ENCODE measurements around the gene IL23R.

Gene IL23R

DNA sequence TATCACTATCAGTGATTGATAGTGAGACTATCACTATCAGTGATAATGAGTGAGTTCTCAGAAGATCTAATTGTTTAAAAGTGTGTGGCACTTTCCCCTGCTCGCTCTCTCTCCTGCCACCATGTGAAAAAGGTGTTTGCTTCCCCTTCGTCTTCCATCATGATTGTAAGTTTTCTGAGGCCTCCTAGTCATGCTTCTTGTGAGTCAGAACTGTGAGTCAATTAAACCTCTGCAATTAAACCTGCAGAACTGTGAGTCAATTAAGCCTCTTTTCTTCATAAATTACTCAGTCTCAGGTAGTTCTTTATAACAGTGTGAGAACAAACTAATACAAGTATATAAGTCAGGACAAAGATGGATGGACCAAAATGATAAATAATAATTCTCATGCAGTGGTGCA is 7.0 kb upstream of the IL23R start:
- H3K9me3 ChIP-seq: no peaks in the 10 kb centered on the region
- H3K36me3 ChIP-seq (replicated peaks): no peaks in the 10 kb centered on the region
- no peaks in the 10 kb centered on the region for H3K4me1 ChIP-seq
- in situ Hi-C loops (cut with MboI; ENCODE audit: low sequenced_read_pairs): no loop called here
- no peaks in the 10 kb centered on the region for H3K27me3 ChIP-seq (ENCODE audit: low read depth)
- no peak overlapping the region for H3K4me3 ChIP-seq
- DNase-seq (ENCODE audit: low spot score in 2 of 2): no peak

DNA sequence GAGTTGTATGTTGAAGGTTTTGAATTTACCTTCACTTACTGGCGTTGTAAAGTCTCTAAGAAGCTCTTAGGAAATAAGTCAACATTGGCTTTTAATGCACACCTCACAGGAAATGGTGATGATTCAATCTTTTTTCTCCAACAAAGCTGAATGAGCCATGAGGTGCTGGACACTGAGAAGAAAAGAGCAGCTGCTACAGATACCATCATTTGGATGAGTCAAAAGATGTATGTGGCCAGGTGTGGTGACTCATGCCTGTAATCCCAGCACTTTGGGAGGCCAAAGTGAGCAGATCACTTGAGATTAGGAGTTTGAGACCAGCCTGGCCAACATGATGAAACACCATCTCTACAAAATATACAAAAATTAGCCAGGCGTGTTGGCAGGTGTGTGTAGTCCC is 3.3 kb upstream of the IL23R start:
- in situ Hi-C loops (cut with MboI; ENCODE audit: low sequenced_read_pairs): no loop called here
- Histone ChIP-seq H3K27me3 (ENCODE audit: low read depth) (no peaks in the 10 kb centered on the region), H3K4me3 (no peak overlapping the region), H3K9me3 (no peaks in the 10 kb centered on the region), H3K4me1 (no peaks in the 10 kb centered on the region), H3K36me3 (replicated peaks) (no peaks in the 10 kb centered on the region)
- no peak for DNase-seq (ENCODE audit: low spot score in 2 of 2)

DNA sequence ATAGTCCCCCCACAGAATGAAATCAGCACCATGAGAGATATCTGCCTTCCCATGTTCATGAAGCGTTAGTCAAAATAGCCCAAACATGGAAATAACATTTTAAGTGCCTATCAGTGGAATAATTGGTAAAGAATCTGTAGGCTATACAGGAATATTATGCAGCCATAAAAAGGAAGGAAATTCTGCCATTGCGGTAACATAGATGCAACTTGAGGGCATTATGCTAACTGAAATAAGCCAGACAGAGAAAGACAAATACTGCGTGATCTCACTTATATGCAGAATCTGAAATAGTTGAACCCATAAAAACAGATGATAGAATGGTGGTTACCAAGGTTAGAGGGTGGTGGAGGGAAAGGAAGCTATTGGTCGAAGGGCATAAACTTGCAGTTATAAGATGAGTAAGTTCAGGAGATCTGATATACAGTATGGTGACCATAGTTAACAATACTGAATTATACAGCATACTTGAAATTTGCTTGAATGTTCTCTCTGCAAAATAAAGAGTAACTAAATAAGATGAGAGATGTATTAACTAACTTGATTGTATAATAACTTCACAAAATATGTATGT is 699 bp upstream of the IL23R start:
- Histone ChIP-seq H3K27me3 (ENCODE audit: low read depth) (no peaks in the 10 kb centered on the region), H3K36me3 (replicated peaks) (no peaks in the 10 kb centered on the region), H3K4me1 (no peaks in the 10 kb centered on the region), H3K9me3 (no peaks in the 10 kb centered on the region), H3K4me3 (no peak overlapping the region)
- no peak for DNase-seq (ENCODE audit: low spot score in 2 of 2)
- in situ Hi-C loops (cut with MboI; ENCODE audit: low sequenced_read_pairs): no loop called here

DNA sequence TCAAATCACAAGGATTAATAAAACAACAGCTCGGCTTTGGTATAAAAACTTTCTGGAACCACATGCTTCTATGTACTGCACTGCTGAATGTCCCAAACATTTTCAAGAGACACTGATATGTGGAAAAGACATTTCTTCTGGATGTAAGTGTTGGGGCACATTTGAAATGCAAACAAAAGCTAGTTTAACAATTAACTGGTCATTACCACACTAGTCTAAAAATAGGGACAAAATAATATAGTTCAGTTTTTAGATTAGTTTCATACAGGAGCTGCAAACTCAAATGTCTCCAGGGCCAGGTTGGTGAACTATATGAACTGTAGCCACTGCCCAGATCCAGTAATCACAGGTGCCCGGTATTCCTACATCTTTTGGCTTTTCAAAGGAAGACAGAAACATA is 3.2 kb downstream of the IL23R start:
- in situ Hi-C loops (cut with MboI; ENCODE audit: low sequenced_read_pairs): no loop called here
- no peak overlapping the region for H3K4me3 ChIP-seq
- H3K4me1 ChIP-seq: no peaks in the 10 kb centered on the region

DNA sequence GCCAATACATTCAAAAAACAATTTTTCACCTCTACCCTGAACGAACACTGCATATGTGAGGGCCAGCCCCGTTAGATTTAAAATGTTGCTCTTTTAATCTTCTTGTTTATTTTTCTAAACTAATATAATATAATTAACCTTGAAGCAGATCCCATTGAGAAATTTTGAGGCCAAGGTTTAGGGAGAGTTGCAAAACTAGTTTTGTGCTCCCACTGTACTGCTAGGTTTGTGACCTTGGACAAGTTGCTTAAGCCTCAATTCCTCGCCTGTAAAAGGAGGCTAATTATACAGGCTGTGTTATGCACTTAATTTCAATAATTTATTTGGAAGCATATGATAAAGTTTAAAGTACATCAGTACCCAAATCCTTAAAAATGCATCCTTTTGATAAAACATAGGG is 3.7 kb downstream of the IL23R start:
- DNase-seq (ENCODE audit: low spot score in 2 of 2): no peak
- no peaks in the 10 kb centered on the region for H3K9me3 ChIP-seq
- in situ Hi-C loops (cut with MboI; ENCODE audit: low sequenced_read_pairs): no loop called here

More for the DNA sequence above, 3.2 kb downstream of the IL23R start:
- Histone ChIP-seq H3K27me3 (ENCODE audit: low read depth) (no peaks in the 10 kb centered on the region), H3K9me3 (no peaks in the 10 kb centered on the region), H3K36me3 (replicated peaks) (no peaks in the 10 kb centered on the region)
- DNase-seq (ENCODE audit: low spot score in 2 of 2): no peak

DNA sequence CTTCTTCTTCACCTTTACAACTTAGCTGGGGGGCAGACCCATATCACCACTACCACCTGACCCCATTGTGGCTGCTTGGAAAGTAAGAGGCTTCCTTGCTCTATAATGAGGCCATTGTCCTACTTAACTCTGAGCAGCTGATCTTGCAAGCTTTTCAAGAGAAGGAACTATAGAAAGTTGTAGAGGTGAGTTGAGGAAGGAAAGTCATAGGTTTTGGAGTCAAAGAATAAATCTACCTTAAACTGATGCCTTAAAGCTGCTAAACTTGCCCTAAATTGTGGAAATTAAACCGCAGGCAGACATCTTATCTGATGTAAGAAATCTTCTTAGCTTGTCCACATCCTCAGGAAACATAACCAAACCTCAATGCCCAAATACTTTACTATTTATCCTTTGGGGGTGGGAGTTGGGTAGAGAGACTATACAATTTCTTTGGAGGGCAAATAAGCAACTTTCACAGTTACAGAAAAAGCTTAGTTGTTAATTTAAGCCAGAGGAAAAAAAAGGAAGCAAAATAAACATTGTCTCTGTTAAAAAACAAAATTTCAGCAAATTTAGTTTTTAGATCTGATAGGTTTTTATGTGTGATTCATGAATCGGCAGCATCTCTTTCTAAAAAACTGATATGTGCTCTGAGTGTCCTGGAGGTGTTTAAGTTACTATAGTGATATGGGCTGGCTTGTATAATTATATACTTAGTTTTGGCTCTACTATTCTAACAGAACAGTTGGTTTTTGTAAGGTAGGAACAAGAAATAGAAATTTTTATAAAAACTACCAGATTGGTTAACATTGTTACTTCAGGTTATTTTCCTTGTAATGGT is 4.7 kb downstream of the IL23R start:
- H3K9me3 ChIP-seq: no peaks in the 10 kb centered on the region
- DNase-seq (ENCODE audit: low spot score in 2 of 2): no peak
- no peak overlapping the region for H3K4me3 ChIP-seq
- H3K4me1 ChIP-seq: no peaks in the 10 kb centered on the region
- in situ Hi-C loops (cut with MboI; ENCODE audit: low sequenced_read_pairs): no loop called here
- no peaks in the 10 kb centered on the region for H3K27me3 ChIP-seq (ENCODE audit: low read depth)
- H3K36me3 ChIP-seq (replicated peaks): no peaks in the 10 kb centered on the region

More for the DNA sequence above, 3.7 kb downstream of the IL23R start:
- no peaks in the 10 kb centered on the region for H3K27me3 ChIP-seq (ENCODE audit: low read depth)
- H3K4me1 ChIP-seq: no peaks in the 10 kb centered on the region
- H3K36me3 ChIP-seq (replicated peaks): no peaks in the 10 kb centered on the region
- no peak overlapping the region for H3K4me3 ChIP-seq

DNA sequence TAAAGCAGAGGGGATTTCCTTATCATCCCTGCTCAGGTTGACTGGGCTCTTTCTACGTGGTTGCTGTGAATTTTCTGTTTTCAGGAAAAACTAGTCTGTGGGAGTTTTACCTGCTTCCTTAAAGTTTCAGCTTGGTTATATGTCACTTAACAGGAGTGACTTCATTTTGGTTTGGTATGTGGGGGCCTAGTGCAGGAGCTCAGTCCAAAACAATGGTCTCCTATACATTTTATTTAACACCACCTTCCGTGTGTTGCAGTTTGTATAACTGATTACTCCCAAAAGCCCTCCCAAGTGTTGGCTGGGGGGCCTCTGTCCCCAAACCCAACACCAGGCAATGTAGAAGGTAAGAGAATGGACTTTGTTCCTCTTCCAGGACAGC is 5.3 kb downstream of the IL23R start:
- Histone ChIP-seq H3K36me3 (replicated peaks) (no peaks in the 10 kb centered on the region), H3K4me1 (no peaks in the 10 kb centered on the region), H3K4me3 (no peak overlapping the region), H3K27me3 (ENCODE audit: low read depth) (no peaks in the 10 kb centered on the region), H3K9me3 (no peaks in the 10 kb centered on the region)
- in situ Hi-C loops (cut with MboI; ENCODE audit: low sequenced_read_pairs): no loop called here
- DNase-seq (ENCODE audit: low spot score in 2 of 2): no peak

DNA sequence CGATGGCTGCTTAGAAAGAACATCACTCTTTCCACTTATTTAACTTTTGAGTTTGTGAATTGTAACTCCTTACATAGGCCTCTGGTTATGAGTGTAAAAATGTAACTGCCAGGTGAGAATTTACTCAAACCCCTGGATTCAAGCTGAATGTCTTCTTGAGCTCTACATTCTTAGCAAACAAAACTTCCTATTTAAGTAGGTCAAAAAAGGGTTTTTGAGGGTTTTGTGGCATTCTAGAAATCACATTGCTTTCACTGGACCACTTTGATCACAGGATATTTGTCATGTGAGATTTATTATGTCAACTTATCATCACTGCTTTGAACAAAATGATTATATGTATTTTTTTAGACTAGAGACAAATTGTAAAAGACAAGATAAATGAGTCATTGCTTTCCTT is 5.7 kb downstream of the IL23R start:
- Histone ChIP-seq H3K36me3 (replicated peaks) (no peaks in the 10 kb centered on the region), H3K9me3 (no peaks in the 10 kb centered on the region), H3K27me3 (ENCODE audit: low read depth) (no peaks in the 10 kb centered on the region), H3K4me1 (no peaks in the 10 kb centered on the region), H3K4me3 (no peak overlapping the region)
- in situ Hi-C loops (cut with MboI; ENCODE audit: low sequenced_read_pairs): no loop called here
- no peak for DNase-seq (ENCODE audit: low spot score in 2 of 2)

DNA sequence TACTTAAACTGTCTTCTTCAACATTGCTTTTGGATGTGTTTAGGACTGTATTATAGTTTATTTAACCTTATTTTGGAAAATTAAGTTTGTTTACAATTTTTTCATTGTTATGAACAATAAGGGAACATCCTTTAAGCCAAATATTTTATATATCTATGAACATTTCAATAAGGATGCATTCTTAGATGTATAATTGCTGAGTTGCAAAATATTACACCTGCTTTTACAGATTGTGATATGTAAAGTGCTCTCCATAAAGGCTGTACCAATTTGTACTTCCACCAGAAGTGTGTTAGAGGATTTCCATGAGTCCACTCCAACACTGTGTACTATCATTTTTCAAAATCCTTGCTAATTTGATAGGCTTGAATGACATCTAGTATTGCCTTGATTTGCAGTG is 7.7 kb downstream of the IL23R start:
- no peak for DNase-seq (ENCODE audit: low spot score in 2 of 2)
- in situ Hi-C loops (cut with MboI; ENCODE audit: low sequenced_read_pairs): no loop called here
- Histone ChIP-seq H3K9me3 (no peaks in the 10 kb centered on the region), H3K4me3 (no peak overlapping the region), H3K4me1 (no peaks in the 10 kb centered on the region), H3K36me3 (replicated peaks) (no peaks in the 10 kb centered on the region), H3K27me3 (ENCODE audit: low read depth) (no peaks in the 10 kb centered on the region)

DNA sequence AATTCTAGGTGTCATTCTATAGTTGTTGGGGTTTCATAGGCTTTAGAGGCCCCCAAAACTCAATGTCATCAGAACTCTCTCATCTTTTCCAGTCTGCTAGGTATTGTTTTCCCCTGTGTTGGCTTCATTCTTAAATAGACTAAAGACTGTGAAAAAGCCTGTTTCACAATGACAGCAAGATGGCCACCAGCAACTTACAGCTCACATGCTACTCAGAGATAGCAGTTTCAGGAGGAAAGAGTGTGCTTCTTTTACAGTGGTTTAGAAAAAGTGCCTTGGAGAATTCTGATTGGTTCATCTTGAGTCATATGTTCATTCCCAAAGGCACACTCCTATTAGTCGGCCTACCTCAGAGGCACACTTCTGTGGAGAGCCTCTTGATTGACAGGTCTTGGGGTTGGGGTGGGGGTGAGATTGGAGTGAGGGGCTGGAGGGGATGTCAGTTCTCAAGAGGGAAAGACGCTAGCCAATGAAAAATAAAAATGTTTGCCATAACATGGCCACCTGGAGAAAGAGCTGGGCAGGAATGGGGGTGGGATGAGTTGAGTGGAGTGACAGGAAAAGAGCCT is 8.5 kb downstream of the IL23R start:
- DNase-seq (ENCODE audit: low spot score in 2 of 2): no peak
- in situ Hi-C loops (cut with MboI; ENCODE audit: low sequenced_read_pairs): no loop called here

DNA sequence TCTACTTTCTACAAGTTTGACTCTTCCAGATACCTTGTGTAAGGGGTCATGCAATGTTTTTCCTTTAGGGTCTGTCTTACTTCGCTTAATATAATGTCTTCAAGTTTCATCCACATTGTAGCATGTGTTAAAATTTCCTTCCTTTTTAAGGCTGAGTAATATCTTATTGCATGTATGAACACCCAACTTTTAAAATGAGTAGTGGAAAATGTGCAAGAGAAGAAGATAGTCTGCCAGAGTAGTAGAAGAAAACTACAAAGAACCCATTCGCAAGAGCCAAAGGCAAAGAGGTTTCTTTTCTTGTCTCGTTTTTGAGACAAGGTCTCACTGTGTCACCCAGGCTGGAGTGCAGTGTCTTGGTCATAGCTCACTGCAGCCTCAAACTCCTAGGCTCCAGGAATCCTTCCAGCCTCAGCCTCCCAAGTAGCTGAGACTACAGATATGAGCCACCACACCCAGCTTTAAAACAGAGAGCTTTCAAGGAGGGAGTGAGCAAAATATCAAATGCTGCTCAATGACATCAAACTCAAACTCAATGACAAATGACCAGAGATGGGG is 9.4 kb downstream of the IL23R start:
- in situ Hi-C loops (cut with MboI; ENCODE audit: low sequenced_read_pairs): no loop called here
- H3K9me3 ChIP-seq: no peaks in the 10 kb centered on the region
- no peaks in the 10 kb centered on the region for H3K4me1 ChIP-seq
- no peak overlapping the region for H3K4me3 ChIP-seq
- no peaks in the 10 kb centered on the region for H3K27me3 ChIP-seq (ENCODE audit: low read depth)
- no peaks in the 10 kb centered on the region for H3K36me3 ChIP-seq (replicated peaks)
- DNase-seq (ENCODE audit: low spot score in 2 of 2): no peak

More for the DNA sequence above, 8.5 kb downstream of the IL23R start:
- no peaks in the 10 kb centered on the region for H3K27me3 ChIP-seq (ENCODE audit: low read depth)
- H3K9me3 ChIP-seq: no peaks in the 10 kb centered on the region
- H3K4me1 ChIP-seq: no peaks in the 10 kb centered on the region
- H3K36me3 ChIP-seq (replicated peaks): no peaks in the 10 kb centered on the region
- no peak overlapping the region for H3K4me3 ChIP-seq

DNA sequence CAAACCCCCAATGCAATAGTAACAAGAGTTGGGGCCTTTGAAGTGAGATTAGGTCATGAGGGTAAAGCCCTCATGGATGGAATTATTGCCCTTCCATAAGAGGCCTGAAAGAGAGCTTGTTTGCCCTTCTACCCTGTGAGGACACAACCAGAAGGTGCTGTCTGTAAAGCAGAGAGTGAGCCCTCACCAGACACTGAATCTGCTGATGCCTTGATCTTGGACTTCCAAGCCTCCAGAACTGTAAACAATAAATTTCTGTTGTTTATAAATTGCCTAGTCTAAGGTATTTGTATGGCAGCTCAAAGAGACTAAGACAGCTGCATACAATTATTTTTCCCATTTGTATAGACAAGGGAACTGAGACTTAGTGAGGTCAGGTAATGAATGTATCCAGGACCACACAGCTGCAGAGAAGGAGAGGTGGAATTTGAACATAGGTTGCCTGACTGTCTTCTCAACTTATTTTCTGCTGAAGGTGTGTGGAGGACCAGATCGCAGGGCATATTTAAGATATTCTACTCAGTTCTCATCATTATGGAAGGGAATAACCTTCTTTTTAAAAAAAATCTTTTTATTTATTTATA is 18.7 kb downstream of the IL23R start:
- Histone ChIP-seq H3K36me3 (replicated peaks) (no peaks in the 10 kb centered on the region), H3K4me3 (no peak overlapping the region), H3K9me3 (no peaks in the 10 kb centered on the region), H3K4me1 (no peaks in the 10 kb centered on the region), H3K27me3 (ENCODE audit: low read depth) (no peaks in the 10 kb centered on the region)
- DNase-seq (ENCODE audit: low spot score in 2 of 2): no peak
- in situ Hi-C loops (cut with MboI; ENCODE audit: low sequenced_read_pairs): no loop called here

DNA sequence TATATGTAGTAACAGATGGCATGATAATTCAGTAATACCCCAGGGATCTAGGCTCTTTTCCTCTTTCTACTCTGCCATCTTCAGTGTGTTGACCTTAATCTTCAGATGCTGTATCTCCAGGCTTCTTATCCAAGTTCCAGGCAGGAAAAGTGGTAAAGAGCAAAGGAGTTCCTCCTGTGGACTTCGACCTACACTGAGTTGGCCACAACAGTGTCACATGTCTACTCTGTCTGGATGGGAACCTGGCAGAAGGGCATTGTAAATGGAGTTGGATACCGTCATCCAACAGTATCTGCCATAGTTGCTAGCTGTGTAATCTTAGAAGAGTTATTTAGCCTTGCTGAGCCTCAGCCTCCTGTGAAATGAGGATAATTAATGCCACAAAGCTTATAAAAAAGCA is 21.9 kb downstream of the IL23R start:
- no peak overlapping the region for H3K4me3 ChIP-seq
- H3K36me3 ChIP-seq (replicated peaks): no peaks in the 10 kb centered on the region
- in situ Hi-C loops (cut with MboI; ENCODE audit: low sequenced_read_pairs): no loop called here
- no peaks in the 10 kb centered on the region for H3K4me1 ChIP-seq
- H3K27me3 ChIP-seq (ENCODE audit: low read depth): no peaks in the 10 kb centered on the region
- H3K9me3 ChIP-seq: no peaks in the 10 kb centered on the region
- no peak for DNase-seq (ENCODE audit: low spot score in 2 of 2)

DNA sequence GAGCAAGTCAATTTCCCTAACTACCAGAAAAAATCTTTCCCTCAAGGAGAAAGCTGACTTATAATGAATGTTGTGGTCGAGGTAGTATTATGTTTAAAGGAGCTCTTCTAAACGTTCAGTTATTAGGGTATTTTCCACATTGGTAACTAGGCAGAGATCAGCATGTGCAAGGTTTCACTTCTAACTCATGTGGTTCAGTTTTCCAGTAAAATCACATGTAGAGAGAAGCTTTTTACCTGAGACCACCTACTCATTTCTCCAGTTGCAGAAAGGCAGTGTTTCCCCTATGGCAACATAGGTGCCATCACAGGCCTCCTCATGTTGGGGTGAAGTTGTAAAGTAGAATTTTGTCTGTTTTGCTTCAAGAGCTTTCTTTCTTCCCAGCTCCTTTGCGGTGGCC is 23.7 kb downstream of the IL23R start:
- Histone ChIP-seq H3K27me3 (ENCODE audit: low read depth) (no peaks in the 10 kb centered on the region), H3K9me3 (no peaks in the 10 kb centered on the region), H3K4me3 (no peak overlapping the region), H3K36me3 (replicated peaks) (no peaks in the 10 kb centered on the region), H3K4me1 (no peaks in the 10 kb centered on the region)
- in situ Hi-C loops (cut with MboI; ENCODE audit: low sequenced_read_pairs): no loop called here
- DNase-seq (ENCODE audit: low spot score in 2 of 2): no peak

All from HAP-1 (cell line).